ENCODE results near the gene INVS. TPM values are rescaled to one million over a fixed set of nuclear protein-coding genes. Genes with fewer than 3 reads are reported as not detected.
"Not testable (repeated sequence)": the region's sequence is repeated elsewhere in the genome, so short reads cannot be mapped to it uniquely, and the experiment has no call there.

INVS gene
- total RNA-seq, 1 donor from 2014 or later, result 14.9 TPM

- H3K4me1 Mint-ChIP-seq, result peaks cover 38% of the 10 kb centered on the region
- intact Hi-C loops (cut with micrococcal nuclease), result loop anchor here (10.0 kb wide), 1 partner anchor 836 kb away; no protein-coding TSS in a partner anchor
Measured at GRCh38 chr9:100090880-100091279, 8.2 kb upstream of the INVS start.

GRCh38 chr9:100091650-100092049 lies 7.4 kb upstream of the INVS start:
- H3K4me3 Mint-ChIP-seq, result no peak overlapping the region
- intact Hi-C loops (cut with micrococcal nuclease), result loop anchor here (10.0 kb wide), 1 partner anchor 837 kb away; no protein-coding TSS in a partner anchor
- H3K36me3 Mint-ChIP-seq (ENCODE audit: low read depth), result peaks cover 6% of the 10 kb centered on the region
- H3K27me3 Mint-ChIP-seq, result no peaks in the 10 kb centered on the region
- H3K27ac Mint-ChIP-seq, result no peak overlapping the region
- no peaks in the 10 kb centered on the region for H3K9me3 Mint-ChIP-seq
- DNase-seq, result no peak
- H3K4me1 Mint-ChIP-seq, result peaks cover 35% of the 10 kb centered on the region

More at GRCh38 chr9:100090880-100091279, 8.2 kb upstream of the INVS start:
- Mint-ChIP-seq H3K27me3 (no peaks in the 10 kb centered on the region), H3K9me3 (no peaks in the 10 kb centered on the region), H3K4me3 (no peak overlapping the region), H3K27ac (no peak overlapping the region), H3K36me3 (ENCODE audit: low read depth) (peaks cover 4% of the 10 kb centered on the region)
- DNase-seq, result no peak

- DNase-seq, result no peak
- H3K27ac Mint-ChIP-seq, result no peak overlapping the region
- H3K27me3 Mint-ChIP-seq, result no peaks in the 10 kb centered on the region
- no peak overlapping the region for H3K4me3 Mint-ChIP-seq
- H3K4me1 Mint-ChIP-seq, result peaks cover 35% of the 10 kb centered on the region
- intact Hi-C loops (cut with micrococcal nuclease), result loop anchor here (10.0 kb wide), 1 partner anchor 837 kb away; no protein-coding TSS in a partner anchor
- H3K36me3 Mint-ChIP-seq (ENCODE audit: low read depth), result peaks cover 6% of the 10 kb centered on the region
- H3K9me3 Mint-ChIP-seq, result no peaks in the 10 kb centered on the region
Measured at GRCh38 chr9:100092066-100092465, 7.0 kb upstream of the INVS start.

GRCh38 chr9:100094411-100094810 lies 4.6 kb upstream of the INVS start:
- DNase-seq; H3K27me3 Mint-ChIP-seq; H3K36me3 Mint-ChIP-seq (ENCODE audit: low read depth); H3K9me3 Mint-ChIP-seq; H3K27ac Mint-ChIP-seq; H3K4me3 Mint-ChIP-seq: not testable (repeated sequence)
- intact Hi-C loops (cut with micrococcal nuclease), result loop anchor here (10.0 kb wide), 1 partner anchor 840 kb away; no protein-coding TSS in a partner anchor
- peaks cover 29% of the 10 kb centered on the region for H3K4me1 Mint-ChIP-seq

GRCh38 chr9:100096378-100096916 lies 2.6 kb upstream of the INVS start:
- H3K4me1 Mint-ChIP-seq, result peaks cover 32% of the 10 kb centered on the region
- no peak for DNase-seq
- peak overlapping the region; percentile 7 for H3K4me3 Mint-ChIP-seq
- intact Hi-C loops (cut with micrococcal nuclease), result loop anchor here (5.0 to 10.0 kb wide), 3 partner anchors 121 to 874 kb away; partner anchors contain the start of genes ALG2 and SEC61B
- no peaks in the 10 kb centered on the region for H3K27me3 Mint-ChIP-seq
- H3K9me3 Mint-ChIP-seq, result no peaks in the 10 kb centered on the region
- no peak overlapping the region for H3K27ac Mint-ChIP-seq
- H3K36me3 Mint-ChIP-seq (ENCODE audit: low read depth), result peaks cover 9% of the 10 kb centered on the region

- Mint-ChIP-seq H3K27ac (peak overlapping the region; percentile 96), H3K4me3 (peak overlapping the region; percentile 100), H3K27me3 (no peaks in the 10 kb centered on the region), H3K9me3 (no peaks in the 10 kb centered on the region), H3K36me3 (ENCODE audit: low read depth) (peaks cover 9% of the 10 kb centered on the region), H3K4me1 (peaks cover 31% of the 10 kb centered on the region)
- intact Hi-C loops (cut with micrococcal nuclease), result loop anchor here (2.0 to 10.0 kb wide), 5 partner anchors 119 to 1301 kb away; partner anchors contain the start of genes ALG2, MRPL50, NR4A3 and SEC61B
- peak; percentile 80 for DNase-seq
Measured at GRCh38 chr9:100098046-100098886, 777 bp upstream of the INVS start.

GRCh38 chr9:100099722-100100042 lies 639 bp downstream of the INVS start:
- Mint-ChIP-seq H3K9me3 (no peaks in the 10 kb centered on the region), H3K4me3 (peak overlapping the region; percentile 100), H3K27ac (peak overlapping the region; percentile 96), H3K4me1 (peaks cover 26% of the 10 kb centered on the region), H3K36me3 (ENCODE audit: low read depth) (peaks cover 13% of the 10 kb centered on the region), H3K27me3 (no peaks in the 10 kb centered on the region)
- DNase-seq, result no peak
- intact Hi-C loops (cut with micrococcal nuclease), result loop anchor here (1.0 to 10.0 kb wide), 7 partner anchors 15 to 1299 kb away; partner anchors contain the start of genes ALG2, MRPL50, NR4A3 and SEC61B

- intact Hi-C loops (cut with micrococcal nuclease), result no loop called here
- Mint-ChIP-seq H3K4me1 (peaks cover 24% of the 10 kb centered on the region), H3K27me3 (no peaks in the 10 kb centered on the region)
Measured at GRCh38 chr9:100100146-100100667, 1.2 kb downstream of the INVS start.

GRCh38 chr9:100101608-100102007 lies 2.6 kb downstream of the INVS start:
- peaks cover 13% of the 10 kb centered on the region for H3K36me3 Mint-ChIP-seq (ENCODE audit: low read depth)
- no peaks in the 10 kb centered on the region for H3K9me3 Mint-ChIP-seq
- H3K27ac Mint-ChIP-seq, result no peak overlapping the region
- H3K4me3 Mint-ChIP-seq, result no peak overlapping the region
- H3K4me1 Mint-ChIP-seq, result peaks cover 15% of the 10 kb centered on the region
- intact Hi-C loops (cut with micrococcal nuclease), result no loop called here
- no peaks in the 10 kb centered on the region for H3K27me3 Mint-ChIP-seq
- no peak for DNase-seq

More at GRCh38 chr9:100100146-100100667, 1.2 kb downstream of the INVS start:
- no peaks in the 10 kb centered on the region for H3K9me3 Mint-ChIP-seq
- H3K27ac Mint-ChIP-seq, result no peak overlapping the region
- no peak for DNase-seq
- H3K4me3 Mint-ChIP-seq, result peak overlapping the region; percentile 100
- H3K36me3 Mint-ChIP-seq (ENCODE audit: low read depth), result peaks cover 15% of the 10 kb centered on the region

- Mint-ChIP-seq H3K27ac (no peak overlapping the region), H3K36me3 (ENCODE audit: low read depth) (peaks cover 11% of the 10 kb centered on the region), H3K27me3 (no peaks in the 10 kb centered on the region), H3K9me3 (no peaks in the 10 kb centered on the region), H3K4me1 (peaks cover 6% of the 10 kb centered on the region), H3K4me3 (no peak overlapping the region)
- DNase-seq, result no peak
- intact Hi-C loops (cut with micrococcal nuclease), result no loop called here
Measured at GRCh38 chr9:100104314-100104713, 5.3 kb downstream of the INVS start.

- no peaks in the 10 kb centered on the region for H3K9me3 Mint-ChIP-seq
- no peaks in the 10 kb centered on the region for H3K4me1 Mint-ChIP-seq
- H3K27ac Mint-ChIP-seq, result no peak overlapping the region
- DNase-seq, result no peak
- H3K36me3 Mint-ChIP-seq (ENCODE audit: low read depth), result peaks cover 11% of the 10 kb centered on the region
- intact Hi-C loops (cut with micrococcal nuclease), result no loop called here
- no peak overlapping the region for H3K4me3 Mint-ChIP-seq
- H3K27me3 Mint-ChIP-seq, result no peaks in the 10 kb centered on the region
Measured at GRCh38 chr9:100105861-100106260, 6.8 kb downstream of the INVS start.

GRCh38 chr9:100106616-100107015 lies 7.6 kb downstream of the INVS start:
- no peaks in the 10 kb centered on the region for H3K4me1 Mint-ChIP-seq
- no peak for DNase-seq
- intact Hi-C loops (cut with micrococcal nuclease), result no loop called here
- no peaks in the 10 kb centered on the region for H3K27me3 Mint-ChIP-seq
- no peaks in the 10 kb centered on the region for H3K9me3 Mint-ChIP-seq
- H3K4me3 Mint-ChIP-seq, result no peak overlapping the region
- H3K36me3 Mint-ChIP-seq (ENCODE audit: low read depth), result peaks cover 8% of the 10 kb centered on the region
- H3K27ac Mint-ChIP-seq, result no peak overlapping the region

GRCh38 chr9:100108559-100108958 lies 9.5 kb downstream of the INVS start:
- no peak overlapping the region for H3K27ac Mint-ChIP-seq
- DNase-seq, result no peak
- intact Hi-C loops (cut with micrococcal nuclease), result no loop called here
- H3K27me3 Mint-ChIP-seq, result no peaks in the 10 kb centered on the region
- peaks cover 4% of the 10 kb centered on the region for H3K4me1 Mint-ChIP-seq
- H3K9me3 Mint-ChIP-seq, result no peaks in the 10 kb centered on the region
- peaks cover 6% of the 10 kb centered on the region for H3K36me3 Mint-ChIP-seq (ENCODE audit: low read depth)
- no peak overlapping the region for H3K4me3 Mint-ChIP-seq

- intact Hi-C loops (cut with micrococcal nuclease), result no loop called here
- Mint-ChIP-seq H3K27me3 (no peaks in the 10 kb centered on the region), H3K27ac (no peak overlapping the region), H3K4me3 (no peak overlapping the region), H3K36me3 (ENCODE audit: low read depth) (peaks cover 5% of the 10 kb centered on the region), H3K4me1 (peaks cover 7% of the 10 kb centered on the region), H3K9me3 (no peaks in the 10 kb centered on the region)
- DNase-seq, result no peak
Measured at GRCh38 chr9:100111235-100111634, 12.2 kb downstream of the INVS start.
